ENCODE data around the gene SLAMF1.
"Not testable (repeated sequence)": the region's sequence is repeated elsewhere in the genome, so short reads cannot be mapped to it uniquely, and the experiment has no call there.

Gene SLAMF1
- 31.5 to 75.3 reads per million in 2 donors for total RNA-seq

GRCh38 chr1:160646711-160647328 is at the start of gene SLAMF1:
Gene SLAMF1 (minus strand): TSS chr1:160647044. CDS start chr1:160646945, 99 bp downstream.
- DNase-seq = no peak

- not testable (repeated sequence) for DNase-seq
Observed at GRCh38 chr1:160692390-160692789, 45.5 kb upstream of the SLAMF1 start.

- no peak for DNase-seq
Observed at GRCh38 chr1:160685266-160685665, 38.4 kb upstream of the SLAMF1 start.

GRCh38 chr1:160682983-160683865 is 36.4 kb upstream of the SLAMF1 start:
- DNase-seq = no peak

GRCh38 chr1:160681891-160682140 is 35.0 kb upstream of the SLAMF1 start:
- no peak for DNase-seq

- no peak for DNase-seq
Observed at GRCh38 chr1:160681066-160681890, 34.4 kb upstream of the SLAMF1 start.

- no peak for DNase-seq
Observed at GRCh38 chr1:160680399-160680798, 33.6 kb upstream of the SLAMF1 start.

- DNase-seq = no peak
Observed at GRCh38 chr1:160679893-160680292, 33.0 kb upstream of the SLAMF1 start.

GRCh38 chr1:160676869-160677597 is 30.2 kb upstream of the SLAMF1 start:
- no peak for DNase-seq

- no peak for DNase-seq
Observed at GRCh38 chr1:160675641-160676410, 29.0 kb upstream of the SLAMF1 start.

GRCh38 chr1:160674415-160674814 is 27.6 kb upstream of the SLAMF1 start:
- DNase-seq = no peak

GRCh38 chr1:160672789-160673695 is 26.2 kb upstream of the SLAMF1 start:
- no peak for DNase-seq

GRCh38 chr1:160671603-160672517 is 25.0 kb upstream of the SLAMF1 start:
- DNase-seq = no peak

- DNase-seq = no peak
Observed at GRCh38 chr1:160670701-160671100, 23.9 kb upstream of the SLAMF1 start.

- no peak for DNase-seq
Observed at GRCh38 chr1:160669802-160670201, 23.0 kb upstream of the SLAMF1 start.

GRCh38 chr1:160669276-160669675 is 22.4 kb upstream of the SLAMF1 start:
- no peak for DNase-seq

- DNase-seq = no peak
Observed at GRCh38 chr1:160667896-160668295, 21.1 kb upstream of the SLAMF1 start.

GRCh38 chr1:160666079-160666442 is 19.2 kb upstream of the SLAMF1 start:
- no peak for DNase-seq

GRCh38 chr1:160665330-160666078 is 18.7 kb upstream of the SLAMF1 start:
- no peak for DNase-seq

Measured in activated gamma-delta T cell (primary cell).